Measurements from ENCODE around the gene MUC5AC.

The MUC5AC gene

DNA sequence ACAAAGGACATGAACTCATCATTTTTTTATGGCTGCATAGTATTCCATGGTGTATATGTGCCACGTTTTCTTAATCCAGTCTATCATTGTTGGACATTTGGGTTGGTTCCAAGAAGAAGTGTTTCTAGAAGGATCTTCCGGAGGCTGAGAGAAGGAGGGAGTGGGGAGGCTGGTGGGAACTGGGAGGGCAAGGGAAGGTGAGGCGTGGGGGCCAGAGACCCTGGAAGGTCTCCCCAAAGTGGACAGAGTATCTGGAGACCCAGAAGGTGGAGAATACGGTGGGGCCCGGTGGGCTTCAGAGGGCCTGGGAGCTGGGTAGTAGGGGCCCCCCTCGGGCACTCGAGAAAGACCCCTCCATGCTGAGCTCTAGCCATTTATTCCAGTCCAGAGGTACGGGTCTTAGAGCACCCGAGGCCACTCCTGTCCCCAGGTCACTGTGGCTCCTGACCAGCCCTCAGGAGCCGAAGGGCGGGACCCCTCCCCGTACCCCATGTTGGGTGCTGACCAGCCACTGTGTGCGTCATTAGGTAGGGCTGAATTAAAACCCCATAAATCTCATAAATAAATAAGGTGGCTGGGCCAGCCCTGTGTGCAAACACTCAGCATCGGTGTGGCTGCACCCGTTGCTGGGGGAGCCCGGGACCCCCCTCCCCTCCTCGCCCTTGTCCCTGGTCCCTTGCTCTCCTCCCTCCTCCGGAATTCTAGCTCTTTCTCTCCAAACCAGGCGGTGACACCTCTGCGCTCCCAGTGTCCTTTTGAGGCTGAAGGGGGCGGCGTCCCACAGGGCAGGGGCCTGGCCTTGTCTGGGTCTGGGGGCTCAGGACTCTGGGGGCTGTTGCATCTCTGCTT is 38.8 kb upstream of the MUC5AC start:
- H3K9me3 Mint-ChIP-seq, result peaks cover under 1% of the 10 kb centered on the region

GRCh38 chr11:1119604-1120146 is 38.1 kb upstream of the MUC5AC start:
- Mint-ChIP-seq H3K36me3 (ENCODE audit: low read depth) (no peaks in the 10 kb centered on the region), H3K4me1 (ENCODE audit: low read depth) (no peaks in the 10 kb centered on the region), H3K27me3 (peaks cover 4% of the 10 kb centered on the region), H3K4me3 (no peak overlapping the region), H3K9me3 (peaks cover 7% of the 10 kb centered on the region), H3K27ac (no peak overlapping the region)
- intact Hi-C loops (cut with micrococcal nuclease), result no loop called here

More for the DNA sequence above, 38.8 kb upstream of the MUC5AC start:
- Mint-ChIP-seq H3K4me3 (no peak overlapping the region), H3K36me3 (ENCODE audit: low read depth) (no peaks in the 10 kb centered on the region), H3K27me3 (peaks cover 4% of the 10 kb centered on the region), H3K4me1 (ENCODE audit: low read depth) (no peaks in the 10 kb centered on the region), H3K27ac (no peak overlapping the region)
- intact Hi-C loops (cut with micrococcal nuclease), result no loop called here

GRCh38 chr11:1120532-1121330 is 37.0 kb upstream of the MUC5AC start:
- Mint-ChIP-seq H3K4me1 (ENCODE audit: low read depth) (no peaks in the 10 kb centered on the region), H3K36me3 (ENCODE audit: low read depth) (no peaks in the 10 kb centered on the region), H3K4me3 (no peak overlapping the region), H3K27me3 (peaks cover 4% of the 10 kb centered on the region), H3K27ac (no peak overlapping the region), H3K9me3 (peaks cover 17% of the 10 kb centered on the region)
- intact Hi-C loops (cut with micrococcal nuclease), result no loop called here

- peaks cover 4% of the 10 kb centered on the region for H3K27me3 Mint-ChIP-seq
- intact Hi-C loops (cut with micrococcal nuclease), result no loop called here
- H3K9me3 Mint-ChIP-seq, result peaks cover 17% of the 10 kb centered on the region
Observed at GRCh38 chr11:1121331-1121812, 36.4 kb upstream of the MUC5AC start.

GRCh38 chr11:1121813-1122663 is 35.7 kb upstream of the MUC5AC start:
- H3K4me3 Mint-ChIP-seq, result no peak overlapping the region
- H3K36me3 Mint-ChIP-seq (ENCODE audit: low read depth), result no peaks in the 10 kb centered on the region
- H3K27me3 Mint-ChIP-seq, result peaks cover 3% of the 10 kb centered on the region
- H3K9me3 Mint-ChIP-seq, result peaks cover 17% of the 10 kb centered on the region
- intact Hi-C loops (cut with micrococcal nuclease), result no loop called here
- H3K27ac Mint-ChIP-seq, result no peak overlapping the region
- no peaks in the 10 kb centered on the region for H3K4me1 Mint-ChIP-seq (ENCODE audit: low read depth)

More at GRCh38 chr11:1121331-1121812, 36.4 kb upstream of the MUC5AC start:
- H3K4me3 Mint-ChIP-seq, result no peak overlapping the region
- no peaks in the 10 kb centered on the region for H3K36me3 Mint-ChIP-seq (ENCODE audit: low read depth)
- H3K27ac Mint-ChIP-seq, result no peak overlapping the region
- H3K4me1 Mint-ChIP-seq (ENCODE audit: low read depth), result no peaks in the 10 kb centered on the region

- H3K27ac Mint-ChIP-seq, result no peak overlapping the region
- no peaks in the 10 kb centered on the region for H3K4me1 Mint-ChIP-seq (ENCODE audit: low read depth)
- H3K4me3 Mint-ChIP-seq, result no peak overlapping the region
- H3K36me3 Mint-ChIP-seq (ENCODE audit: low read depth), result no peaks in the 10 kb centered on the region
- H3K9me3 Mint-ChIP-seq, result peaks cover 17% of the 10 kb centered on the region
- intact Hi-C loops (cut with micrococcal nuclease), result no loop called here
- H3K27me3 Mint-ChIP-seq, result peaks cover 3% of the 10 kb centered on the region
Observed at GRCh38 chr11:1122664-1123002, 35.1 kb upstream of the MUC5AC start.

DNA sequence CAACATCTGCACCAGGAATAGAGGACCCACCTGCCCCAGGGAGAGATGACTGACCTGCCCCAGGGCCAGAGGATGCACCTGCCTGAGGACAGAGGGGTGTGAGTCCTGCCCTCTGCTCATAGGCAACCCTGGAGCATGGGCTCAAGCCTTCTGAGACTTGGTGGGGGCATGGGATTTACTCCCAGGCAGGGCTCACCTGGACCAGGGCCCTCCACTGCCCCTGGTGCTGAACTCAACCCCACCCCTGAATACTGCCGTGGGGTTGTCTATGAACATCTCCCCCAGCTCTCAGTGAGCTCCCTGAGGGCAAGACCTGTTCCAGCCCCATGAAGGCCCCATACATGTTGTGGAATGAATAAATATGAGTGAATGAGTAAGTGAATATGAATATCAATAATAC is 33.8 kb upstream of the MUC5AC start:
- Mint-ChIP-seq H3K4me3 (no peak overlapping the region), H3K36me3 (ENCODE audit: low read depth) (no peaks in the 10 kb centered on the region), H3K9me3 (peaks cover 17% of the 10 kb centered on the region), H3K27ac (no peak overlapping the region), H3K27me3 (peaks cover 3% of the 10 kb centered on the region), H3K4me1 (ENCODE audit: low read depth) (no peaks in the 10 kb centered on the region)
- intact Hi-C loops (cut with micrococcal nuclease), result no loop called here

DNA sequence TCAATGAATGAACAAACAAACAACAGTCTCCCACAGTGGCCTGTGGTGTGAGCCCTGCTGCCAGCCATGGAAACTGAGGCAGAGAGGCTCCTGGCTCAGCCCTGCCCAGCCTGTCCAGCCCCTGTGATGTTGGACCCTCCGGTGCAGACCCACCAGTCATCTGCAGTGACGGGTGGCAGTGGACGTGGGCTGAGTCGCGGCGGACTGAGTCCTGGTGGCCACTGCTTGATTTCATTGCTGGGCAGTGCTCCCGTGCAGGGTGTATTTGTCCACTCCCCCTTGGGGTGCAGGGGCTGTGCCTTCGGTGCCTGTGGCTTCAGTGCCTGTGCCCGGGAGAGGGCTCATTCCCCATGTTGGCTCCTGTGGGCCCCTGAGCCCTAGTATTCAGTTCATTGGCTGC is 31.9 kb upstream of the MUC5AC start:
- Mint-ChIP-seq H3K4me3 (no peak overlapping the region), H3K4me1 (ENCODE audit: low read depth) (no peaks in the 10 kb centered on the region), H3K27ac (no peak overlapping the region), H3K9me3 (peaks cover 17% of the 10 kb centered on the region), H3K27me3 (peaks cover 3% of the 10 kb centered on the region), H3K36me3 (ENCODE audit: low read depth) (no peaks in the 10 kb centered on the region)
- intact Hi-C loops (cut with micrococcal nuclease), result no loop called here

GRCh38 chr11:1126491-1126926 is 31.2 kb upstream of the MUC5AC start:
- peaks cover 17% of the 10 kb centered on the region for H3K9me3 Mint-ChIP-seq
- no peaks in the 10 kb centered on the region for H3K36me3 Mint-ChIP-seq (ENCODE audit: low read depth)
- no peaks in the 10 kb centered on the region for H3K4me1 Mint-ChIP-seq (ENCODE audit: low read depth)
- no peak overlapping the region for H3K27ac Mint-ChIP-seq
- intact Hi-C loops (cut with micrococcal nuclease), result no loop called here
- H3K4me3 Mint-ChIP-seq, result no peak overlapping the region
- peaks cover 3% of the 10 kb centered on the region for H3K27me3 Mint-ChIP-seq

- H3K4me3 Mint-ChIP-seq, result no peak overlapping the region
- no peaks in the 10 kb centered on the region for H3K4me1 Mint-ChIP-seq (ENCODE audit: low read depth)
- intact Hi-C loops (cut with micrococcal nuclease), result no loop called here
- peaks cover 3% of the 10 kb centered on the region for H3K27me3 Mint-ChIP-seq
- no peak overlapping the region for H3K27ac Mint-ChIP-seq
- peaks cover 17% of the 10 kb centered on the region for H3K9me3 Mint-ChIP-seq
- H3K36me3 Mint-ChIP-seq (ENCODE audit: low read depth), result no peaks in the 10 kb centered on the region
Observed at GRCh38 chr11:1126935-1127663, 30.7 kb upstream of the MUC5AC start.

DNA sequence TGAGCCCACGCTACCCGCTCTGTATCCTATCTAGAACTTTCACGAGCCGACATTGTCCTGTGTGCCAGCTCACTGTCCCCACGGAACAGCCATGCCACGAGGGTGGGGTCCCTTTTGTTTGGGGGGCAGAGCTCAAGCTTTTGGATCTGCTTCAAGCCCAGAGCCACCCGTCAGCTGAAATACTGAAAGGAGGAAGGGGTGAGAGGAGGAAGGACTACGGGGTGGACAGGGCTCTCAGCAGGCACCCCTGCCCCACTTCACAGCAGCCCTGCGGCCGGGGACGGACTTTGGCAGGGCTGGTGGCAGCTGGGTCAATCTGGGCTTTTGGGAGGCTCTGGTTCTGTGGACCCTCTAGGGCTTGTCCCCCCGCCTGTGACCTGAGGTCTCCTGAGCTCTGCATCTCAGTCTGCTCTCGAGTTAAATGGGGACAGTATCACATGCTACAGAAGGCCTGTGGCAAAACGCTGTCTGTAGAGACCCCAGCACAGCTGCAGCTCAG is 30.0 kb upstream of the MUC5AC start:
- Mint-ChIP-seq H3K36me3 (ENCODE audit: low read depth) (no peaks in the 10 kb centered on the region), H3K9me3 (peaks cover 17% of the 10 kb centered on the region), H3K27ac (no peak overlapping the region), H3K4me3 (no peak overlapping the region), H3K4me1 (ENCODE audit: low read depth) (no peaks in the 10 kb centered on the region), H3K27me3 (peaks cover 3% of the 10 kb centered on the region)
- intact Hi-C loops (cut with micrococcal nuclease), result no loop called here

DNA sequence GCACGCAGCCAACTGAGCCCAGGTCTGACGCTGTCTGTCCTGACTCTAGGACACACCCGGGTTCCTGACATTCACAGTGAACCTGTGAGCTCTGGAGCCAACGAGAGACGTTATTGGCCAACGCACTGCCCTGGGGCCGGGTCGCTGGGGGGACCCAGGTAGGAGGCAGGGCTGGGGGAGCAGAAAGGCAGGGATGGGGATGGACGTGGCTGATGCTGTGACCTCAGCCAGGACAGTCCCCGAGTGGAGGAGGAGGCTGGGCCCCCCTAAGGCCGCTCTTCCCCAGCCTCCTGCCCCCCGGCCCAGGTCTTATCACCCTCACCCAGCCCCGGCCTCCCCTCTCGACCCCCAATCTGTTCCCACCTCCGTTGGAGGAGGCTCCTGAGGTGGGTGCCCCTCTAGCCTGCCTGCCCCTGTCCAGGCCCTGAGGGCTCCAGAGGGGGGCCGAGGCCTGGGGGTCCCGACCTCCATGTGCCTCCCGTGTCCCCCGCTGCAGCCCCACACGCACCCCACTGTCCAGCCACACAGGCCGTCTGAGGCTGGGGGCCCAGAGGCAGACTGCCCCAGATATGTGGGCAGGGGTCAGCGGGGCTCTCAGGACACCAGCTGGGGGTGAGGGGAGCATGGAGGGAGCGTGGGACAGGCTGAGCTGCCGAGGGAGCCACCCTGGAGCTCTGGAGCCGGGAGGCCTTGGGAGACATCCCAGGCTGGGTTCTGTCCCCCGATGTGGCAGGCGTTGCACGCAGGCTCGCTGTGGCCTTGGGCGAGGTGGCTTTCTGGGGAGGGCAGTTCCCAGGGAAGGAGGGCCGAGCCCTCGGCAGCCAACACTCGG is 29.2 kb upstream of the MUC5AC start:
- Mint-ChIP-seq H3K4me1 (ENCODE audit: low read depth) (no peaks in the 10 kb centered on the region), H3K27ac (no peak overlapping the region), H3K4me3 (no peak overlapping the region), H3K9me3 (peaks cover 25% of the 10 kb centered on the region), H3K36me3 (ENCODE audit: low read depth) (no peaks in the 10 kb centered on the region), H3K27me3 (peaks cover 1% of the 10 kb centered on the region)
- intact Hi-C loops (cut with micrococcal nuclease), result no loop called here

Data from dendritic cell treated with granulocyte-macrophage colony-stimulating factor and Interleukin-4, amounts not matched to agents 40 ng/mL and 50 ng/mL, for 4 days (primary cell).